ENCODE data around the gene PFKFB1. TPM values are rescaled to one million over a fixed set of nuclear protein-coding genes. Genes with fewer than 3 reads are reported as not detected.
A peak's percentile ranks its signal among the peaks of the same experiment; 100 is the strongest.

PFKFB1 gene
- total RNA-seq, 1 experiment from 2014 or later: not detected

GRCh38 chrX:54934890-54935289 lies 59.1 kb downstream of the PFKFB1 start:
- DNase-seq (ENCODE audit: low read depth, low spot score): no peak
- in situ Hi-C loops (cut with HindIII; ENCODE audit: low pct_unique_long_range_greater_than_20kb, low sequenced_read_pairs): no loop called here

GRCh38 chrX:54934058-54934457 lies 59.9 kb downstream of the PFKFB1 start:
- DNase-seq (ENCODE audit: low read depth, low spot score): no peak
- in situ Hi-C loops (cut with HindIII; ENCODE audit: low pct_unique_long_range_greater_than_20kb, low sequenced_read_pairs): no loop called here

- in situ Hi-C loops (cut with HindIII; ENCODE audit: low pct_unique_long_range_greater_than_20kb, low sequenced_read_pairs): no loop called here
- DNase-seq (ENCODE audit: low read depth, low spot score): no peak
These were observed 60.7 kb downstream of the PFKFB1 start for GRCh38 chrX:54933150-54933826.

GRCh38 chrX:54931107-54931506 lies 62.9 kb downstream of the PFKFB1 start:
- in situ Hi-C loops (cut with HindIII; ENCODE audit: low pct_unique_long_range_greater_than_20kb, low sequenced_read_pairs): no loop called here
- DNase-seq (ENCODE audit: low read depth, low spot score): no peak

DNA sequence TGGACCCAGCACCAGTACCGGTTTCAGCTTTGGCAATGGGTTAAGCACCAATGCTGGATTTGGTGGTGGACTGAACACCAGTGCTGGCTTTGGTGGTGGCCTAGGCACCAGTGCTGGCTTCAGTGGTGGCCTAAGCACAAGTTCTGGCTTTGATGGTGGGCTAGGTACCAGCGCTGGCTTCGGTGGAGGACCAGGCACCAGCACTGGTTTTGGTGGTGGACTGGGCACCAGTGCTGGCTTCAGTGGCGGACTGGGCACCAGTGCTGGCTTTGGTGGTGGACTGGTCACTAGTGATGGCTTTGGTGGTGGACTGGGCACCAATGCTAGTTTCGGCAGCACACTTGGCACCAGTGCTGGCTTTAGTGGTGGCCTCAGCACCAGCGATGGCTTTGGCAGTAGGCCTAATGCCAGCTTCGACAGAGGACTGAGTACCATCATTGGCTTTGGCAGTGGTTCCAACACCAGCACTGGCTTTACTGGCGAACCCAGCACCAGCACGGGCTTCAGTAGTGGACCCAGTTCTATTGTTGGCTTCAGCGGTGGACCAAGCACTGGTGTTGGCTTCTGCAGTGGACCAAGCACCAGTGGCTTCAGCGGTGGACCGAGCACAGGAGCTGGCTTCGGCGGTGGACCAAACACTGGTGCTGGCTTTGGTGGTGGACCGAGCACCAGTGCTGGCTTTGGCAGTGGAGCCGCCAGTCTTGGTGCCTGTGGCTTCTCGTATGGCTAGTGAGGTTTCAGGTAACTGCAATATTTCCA lies 63.5 kb downstream of the PFKFB1 start:
- in situ Hi-C loops (cut with HindIII; ENCODE audit: low pct_unique_long_range_greater_than_20kb, low sequenced_read_pairs): no loop called here
- no peak for DNase-seq (ENCODE audit: low read depth, low spot score)

GRCh38 chrX:54928876-54929275 lies 65.1 kb downstream of the PFKFB1 start:
- DNase-seq (ENCODE audit: low read depth, low spot score): no peak
- in situ Hi-C loops (cut with HindIII; ENCODE audit: low pct_unique_long_range_greater_than_20kb, low sequenced_read_pairs): no loop called here

- in situ Hi-C loops (cut with HindIII; ENCODE audit: low pct_unique_long_range_greater_than_20kb, low sequenced_read_pairs): no loop called here
- no peak for DNase-seq (ENCODE audit: low read depth, low spot score)
These were observed 67.0 kb downstream of the PFKFB1 start for GRCh38 chrX:54926978-54927377.

GRCh38 chrX:54923376-54923775 lies 70.6 kb downstream of the PFKFB1 start:
- no peak for DNase-seq (ENCODE audit: low read depth, low spot score)
- in situ Hi-C loops (cut with HindIII; ENCODE audit: low pct_unique_long_range_greater_than_20kb, low sequenced_read_pairs): no loop called here

DNA sequence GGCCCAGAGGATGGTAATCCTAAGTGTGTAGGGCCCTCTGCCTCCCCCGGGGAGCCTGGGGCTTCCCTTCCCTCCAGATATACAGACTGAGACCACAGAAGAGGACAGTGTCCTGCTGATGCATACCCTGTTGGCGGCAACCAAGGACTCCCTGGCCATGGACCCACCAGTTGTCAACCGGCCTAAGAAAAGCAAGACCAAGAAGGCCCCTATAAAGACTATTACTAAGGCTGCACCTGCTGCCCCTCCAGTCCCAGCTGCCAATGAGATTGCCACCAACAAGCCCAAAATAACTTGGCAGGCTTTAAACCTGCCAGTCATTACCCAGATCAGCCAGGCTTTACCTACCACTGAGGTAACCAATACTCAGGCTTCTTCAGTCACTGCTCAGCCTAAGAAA lies 71.4 kb downstream of the PFKFB1 start:
- in situ Hi-C loops (cut with HindIII; ENCODE audit: low pct_unique_long_range_greater_than_20kb, low sequenced_read_pairs): no loop called here
- no peak for DNase-seq (ENCODE audit: low read depth, low spot score)

DNA sequence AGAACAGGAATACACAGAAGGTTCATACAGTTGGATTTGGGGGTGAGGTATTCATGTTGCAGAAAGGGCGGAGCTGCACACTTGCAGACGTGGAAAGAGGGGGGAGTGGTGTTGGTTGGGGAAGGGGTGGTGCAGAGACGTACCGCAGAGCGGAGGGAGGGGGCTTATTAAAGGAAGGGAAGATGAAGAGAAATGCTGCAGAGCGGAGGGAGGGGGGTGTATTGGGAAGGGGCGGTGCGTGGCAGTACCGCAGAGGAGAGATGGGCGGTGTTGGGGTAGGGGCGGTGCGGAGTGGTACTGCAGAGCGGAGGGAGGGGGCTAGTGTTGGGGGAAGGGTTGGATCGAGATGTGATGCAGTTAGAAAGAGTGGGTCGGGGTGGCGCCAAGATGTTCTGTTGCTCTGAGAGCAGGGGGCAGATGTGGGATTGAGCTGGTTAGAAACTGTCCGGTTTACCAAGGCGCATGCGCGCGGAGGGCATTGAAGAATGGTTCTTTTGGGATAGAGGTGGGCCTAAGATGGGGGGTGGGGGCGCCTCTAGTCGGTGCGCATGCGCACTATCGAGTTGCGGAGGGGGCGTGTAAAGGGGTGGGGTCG lies 72.5 kb downstream of the PFKFB1 start:
- peak; percentile 78 for DNase-seq (ENCODE audit: low read depth, low spot score)
- in situ Hi-C loops (cut with HindIII; ENCODE audit: low pct_unique_long_range_greater_than_20kb, low sequenced_read_pairs): no loop called here

DNA sequence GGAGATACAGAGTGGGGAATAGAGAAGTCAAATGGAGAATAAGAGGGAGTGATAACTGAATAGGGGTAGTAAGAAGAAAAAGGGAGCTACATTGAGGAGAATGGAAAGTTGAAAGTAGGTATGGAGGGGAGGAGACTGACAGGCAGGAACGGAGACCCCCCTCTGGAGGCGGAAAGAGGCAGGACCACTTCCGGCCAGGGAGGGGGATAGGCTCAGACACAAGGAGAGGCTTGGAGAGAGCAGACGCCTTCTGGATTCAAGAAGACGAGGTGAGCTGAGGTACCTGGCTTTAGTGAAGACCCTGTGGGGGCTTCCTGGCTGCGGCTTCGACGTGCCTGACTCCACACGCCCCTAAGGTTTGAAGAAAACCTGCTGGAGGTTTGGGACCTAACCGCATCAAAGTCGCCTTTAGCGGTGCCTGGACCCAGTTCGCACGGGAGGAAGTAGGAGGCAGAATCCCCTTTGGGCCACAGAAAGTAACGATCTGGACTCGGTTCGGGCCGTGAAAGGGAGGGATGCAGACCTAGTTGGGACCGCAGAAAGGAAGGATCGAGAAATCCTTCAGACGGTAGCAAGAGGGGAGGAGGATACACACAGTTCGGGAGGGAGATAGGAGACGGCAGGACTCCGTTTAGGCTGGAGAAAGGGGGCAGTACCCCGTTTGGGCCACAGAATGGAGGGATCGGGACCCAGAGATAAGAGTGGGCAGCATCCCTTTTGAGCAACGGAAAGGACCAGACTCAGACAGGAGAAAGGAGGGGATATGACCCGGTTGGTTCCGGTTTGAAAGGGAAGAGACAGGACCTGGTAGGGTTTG lies 73.2 kb downstream of the PFKFB1 start, which contains the start of gene TRO:
Gene TRO (plus strand): TSS at position 215 of the 817 bp plus-strand sequence. CDS start 1,423 bp downstream, outside the sequence.
- peak; percentile 8 for DNase-seq (ENCODE audit: low read depth, low spot score)
- in situ Hi-C loops (cut with HindIII; ENCODE audit: low pct_unique_long_range_greater_than_20kb, low sequenced_read_pairs): no loop called here

DNA sequence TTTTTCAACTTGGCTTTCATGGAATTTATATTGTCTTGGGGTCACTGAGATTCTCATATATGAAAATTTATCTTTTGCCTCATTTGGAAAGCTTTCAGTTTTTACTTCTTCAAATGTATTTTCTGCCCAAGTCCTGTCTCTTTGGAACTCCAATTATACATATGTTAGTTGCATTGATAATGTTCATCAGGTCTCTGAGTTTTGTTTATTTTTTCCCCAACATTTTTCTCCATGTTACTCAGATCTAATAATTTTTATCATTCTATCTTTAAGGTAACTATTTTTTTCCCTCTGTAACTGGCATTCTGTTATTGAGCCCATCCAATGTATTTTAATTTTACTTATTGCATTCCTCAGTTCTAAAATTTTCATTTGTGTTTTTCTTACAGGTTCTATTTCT lies 84.0 kb downstream of the PFKFB1 start:
- DNase-seq (ENCODE audit: low read depth, low spot score): no peak
- in situ Hi-C loops (cut with HindIII; ENCODE audit: low pct_unique_long_range_greater_than_20kb, low sequenced_read_pairs): no loop called here

DNA sequence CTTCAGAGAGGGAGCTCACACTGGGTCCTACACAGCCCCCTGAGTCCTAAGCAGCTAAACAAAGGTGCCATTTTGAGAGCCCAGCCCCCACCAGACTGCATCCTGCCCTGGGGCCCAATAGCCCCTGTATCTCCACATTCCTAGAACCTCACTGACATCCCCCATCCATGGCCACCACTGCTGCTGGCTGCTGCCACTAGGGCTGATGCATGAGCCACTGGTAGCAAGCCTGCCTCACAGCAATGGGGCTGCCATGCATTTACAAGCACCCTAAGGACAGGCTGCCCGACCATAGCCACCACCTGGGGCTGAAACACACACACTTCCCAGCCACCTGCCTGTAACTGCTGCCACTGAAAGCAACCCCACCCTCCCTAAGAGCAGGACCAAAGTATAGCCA lies 99.8 kb downstream of the PFKFB1 start:
- in situ Hi-C loops (cut with HindIII; ENCODE audit: low pct_unique_long_range_greater_than_20kb, low sequenced_read_pairs): no loop called here
- DNase-seq (ENCODE audit: low read depth, low spot score): no peak

- in situ Hi-C loops (cut with HindIII; ENCODE audit: low pct_unique_long_range_greater_than_20kb, low sequenced_read_pairs): no loop called here
- DNase-seq (ENCODE audit: low read depth, low spot score): peak; percentile 70
These were observed 102.4 kb downstream of the PFKFB1 start for GRCh38 chrX:54891573-54891972.

GRCh38 chrX:54885740-54886139 lies 108.2 kb downstream of the PFKFB1 start:
- in situ Hi-C loops (cut with HindIII; ENCODE audit: low pct_unique_long_range_greater_than_20kb, low sequenced_read_pairs): no loop called here
- no peak for DNase-seq (ENCODE audit: low read depth, low spot score)
